Stimulated activated naive CD8-positive, alpha-beta T cell treated with anti-CD3 and anti-CD28 coated beads, Interleukin-15, Interleukin-2, amounts not matched to agents 100 U/mL and 50 U/mL, for 24 hours (primary cell): Measurements from ENCODE around the gene CCND1.
A peak's percentile ranks its signal among the peaks of the same experiment; 100 is the strongest.

Source experiments
- ATAC-seq: fragments of 150-1000 bp; cut with Tn5 transposase; one replicate; pipeline ENCODE4 v1.10.0; 2021
- DNase-seq: peaks from one replicate; pipeline ENCODE4 v3.0.0; 2021

CCND1 gene

DNA sequence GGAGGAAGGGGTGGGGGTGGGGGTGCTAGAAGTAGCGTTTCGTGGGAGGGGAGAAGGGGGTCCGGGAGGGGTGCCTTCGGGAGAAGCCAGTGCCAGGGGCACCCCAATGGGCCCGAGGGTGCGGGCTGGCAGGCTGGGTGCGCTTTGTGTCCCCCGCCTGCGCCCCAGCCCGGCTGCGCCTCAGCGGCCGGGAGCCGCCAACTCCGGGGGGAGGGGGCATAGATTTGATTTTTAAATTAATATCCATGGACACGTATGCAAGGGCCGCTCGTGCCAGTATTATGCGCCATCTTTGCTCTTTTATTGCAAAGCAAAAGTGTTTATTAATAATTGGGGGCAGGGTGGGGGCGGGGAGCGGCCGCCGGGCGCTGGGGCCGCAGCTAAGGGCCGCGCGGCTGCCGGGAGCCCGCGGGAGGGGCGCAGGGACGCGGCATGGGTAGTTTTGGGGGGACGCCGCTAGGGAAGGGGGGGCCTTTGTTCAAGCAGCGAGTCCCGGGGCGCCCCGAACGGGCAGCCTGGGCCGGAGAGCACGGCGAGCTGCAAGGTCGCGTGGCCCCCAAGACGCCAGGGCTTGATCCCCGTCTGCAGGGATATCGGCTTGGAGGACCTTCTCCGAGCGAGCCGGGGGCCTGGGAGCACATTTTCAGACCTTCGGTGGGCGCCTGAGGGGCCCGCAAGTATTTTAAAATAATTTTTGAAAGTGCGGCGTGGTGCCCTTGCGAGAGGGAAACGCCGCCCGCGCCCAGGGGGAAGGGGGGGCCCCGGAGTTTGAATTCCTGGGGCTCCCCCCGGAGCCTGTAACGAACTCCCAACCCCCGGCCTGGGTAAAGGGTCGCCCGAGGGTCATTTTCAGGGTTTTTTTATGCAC, 959 bp downstream of the CCND1 start:
- DNase-seq (peak; percentile 28), ATAC-seq (no peak)

DNA sequence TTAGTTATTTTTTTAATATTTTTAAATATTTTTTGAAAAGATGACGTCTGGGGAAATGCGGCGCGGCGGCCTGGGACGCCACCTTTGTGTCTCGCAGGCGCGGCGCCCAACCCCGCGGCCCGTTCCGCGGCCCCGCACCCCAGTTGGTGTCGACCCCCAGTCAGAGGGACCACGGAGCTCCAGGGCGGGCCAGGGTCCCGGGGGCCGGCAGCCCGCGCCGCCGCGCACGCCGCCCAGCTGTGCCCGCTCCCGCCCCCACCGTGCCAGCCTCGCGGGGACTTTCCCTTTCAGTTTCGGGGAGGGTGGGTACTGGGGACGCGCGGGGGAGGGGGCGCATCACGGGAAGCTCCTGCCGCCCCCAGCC, 1.6 kb downstream of the CCND1 start:
- ATAC-seq: peak; percentile 14
- peak; percentile 48 for DNase-seq

DNA sequence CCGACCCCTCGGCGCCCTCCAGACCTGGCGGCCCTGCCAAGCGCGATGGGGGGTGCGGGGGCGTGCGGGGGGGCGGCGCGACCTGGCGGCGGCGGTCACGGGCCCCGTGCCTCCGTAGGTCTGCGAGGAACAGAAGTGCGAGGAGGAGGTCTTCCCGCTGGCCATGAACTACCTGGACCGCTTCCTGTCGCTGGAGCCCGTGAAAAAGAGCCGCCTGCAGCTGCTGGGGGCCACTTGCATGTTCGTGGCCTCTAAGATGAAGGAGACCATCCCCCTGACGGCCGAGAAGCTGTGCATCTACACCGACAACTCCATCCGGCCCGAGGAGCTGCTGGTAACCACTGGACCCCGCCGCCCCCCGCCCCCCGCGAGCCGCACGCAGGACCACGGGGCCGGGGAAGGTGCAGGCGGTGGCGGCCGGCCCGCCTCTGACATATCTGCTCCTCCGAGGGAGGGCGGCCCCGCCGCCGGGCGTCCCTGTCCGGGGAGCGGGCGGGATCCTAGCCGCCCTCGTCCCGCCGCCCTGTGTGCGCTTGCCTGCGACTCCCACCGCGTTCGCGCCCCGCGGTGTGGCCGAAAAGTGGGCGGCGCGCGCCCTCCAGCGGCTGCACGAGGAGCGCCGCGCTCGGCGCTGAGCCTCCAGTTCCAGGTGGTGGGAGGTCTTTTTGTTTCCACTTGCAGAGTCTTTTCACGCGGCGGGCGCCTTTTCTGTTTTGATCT, 2.1 kb downstream of the CCND1 start:
- DNase-seq (peak; percentile 84), ATAC-seq (peak; percentile 86)

DNA sequence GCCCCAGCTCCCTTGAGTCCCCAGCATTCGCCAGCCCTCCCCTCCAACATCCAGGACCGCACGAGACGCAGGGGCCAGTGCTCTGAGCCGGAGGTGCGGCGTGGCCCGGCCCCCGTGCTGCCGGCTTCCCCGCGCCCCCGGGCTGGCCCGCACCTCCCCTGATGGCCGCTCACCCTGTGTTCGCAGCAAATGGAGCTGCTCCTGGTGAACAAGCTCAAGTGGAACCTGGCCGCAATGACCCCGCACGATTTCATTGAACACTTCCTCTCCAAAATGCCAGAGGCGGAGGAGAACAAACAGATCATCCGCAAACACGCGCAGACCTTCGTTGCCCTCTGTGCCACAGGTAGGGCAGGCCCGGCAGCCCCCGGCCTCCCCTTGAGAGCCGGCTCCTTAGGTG, 2.7 kb downstream of the CCND1 start:
- DNase-seq (no peak), ATAC-seq (no peak)

DNA sequence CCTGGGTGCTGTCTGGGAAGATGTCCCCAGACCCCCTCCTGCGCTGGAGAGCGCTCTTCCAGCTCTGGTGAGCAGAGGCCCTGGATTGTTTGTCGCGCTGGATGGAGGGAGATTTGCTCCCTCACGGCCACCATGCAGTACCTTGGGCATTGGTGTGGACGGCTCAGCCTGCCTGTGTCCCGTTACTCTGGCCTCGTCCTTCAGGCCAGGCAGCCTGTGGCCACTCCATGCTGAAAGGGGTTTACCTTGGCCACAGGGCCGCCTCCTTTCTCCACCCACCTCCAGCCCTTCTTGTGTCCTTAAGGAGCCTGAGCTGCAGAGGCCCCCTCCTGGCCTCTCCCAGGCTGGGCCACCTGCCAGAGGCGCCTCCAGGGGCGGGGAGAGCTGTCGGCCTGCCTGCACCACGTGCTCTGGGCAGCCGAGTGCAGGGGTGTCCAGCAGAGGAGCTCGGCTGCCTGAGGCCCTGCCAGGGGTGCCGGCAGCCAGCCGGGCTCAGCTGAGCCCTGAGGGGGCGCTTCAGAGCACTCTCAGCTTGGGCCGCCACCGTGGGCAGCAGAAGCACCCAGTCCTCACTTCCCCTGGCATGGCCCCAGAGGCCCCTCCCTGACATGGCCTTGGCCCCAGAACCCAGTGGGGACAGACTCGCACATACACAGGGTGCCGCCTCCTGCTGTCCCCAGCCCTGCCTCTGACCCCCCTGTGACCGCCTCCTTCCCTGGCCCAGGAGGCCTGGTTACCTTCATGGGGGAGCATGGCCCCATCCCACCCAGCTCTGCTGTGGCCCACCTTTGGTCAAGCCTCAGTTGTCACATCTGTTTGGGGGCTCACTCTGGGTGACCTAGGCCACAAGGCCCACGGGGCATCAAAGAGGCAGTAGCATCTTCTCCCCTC, 3.4 kb downstream of the CCND1 start:
- DNase-seq (no peak), ATAC-seq (no peak)

DNA sequence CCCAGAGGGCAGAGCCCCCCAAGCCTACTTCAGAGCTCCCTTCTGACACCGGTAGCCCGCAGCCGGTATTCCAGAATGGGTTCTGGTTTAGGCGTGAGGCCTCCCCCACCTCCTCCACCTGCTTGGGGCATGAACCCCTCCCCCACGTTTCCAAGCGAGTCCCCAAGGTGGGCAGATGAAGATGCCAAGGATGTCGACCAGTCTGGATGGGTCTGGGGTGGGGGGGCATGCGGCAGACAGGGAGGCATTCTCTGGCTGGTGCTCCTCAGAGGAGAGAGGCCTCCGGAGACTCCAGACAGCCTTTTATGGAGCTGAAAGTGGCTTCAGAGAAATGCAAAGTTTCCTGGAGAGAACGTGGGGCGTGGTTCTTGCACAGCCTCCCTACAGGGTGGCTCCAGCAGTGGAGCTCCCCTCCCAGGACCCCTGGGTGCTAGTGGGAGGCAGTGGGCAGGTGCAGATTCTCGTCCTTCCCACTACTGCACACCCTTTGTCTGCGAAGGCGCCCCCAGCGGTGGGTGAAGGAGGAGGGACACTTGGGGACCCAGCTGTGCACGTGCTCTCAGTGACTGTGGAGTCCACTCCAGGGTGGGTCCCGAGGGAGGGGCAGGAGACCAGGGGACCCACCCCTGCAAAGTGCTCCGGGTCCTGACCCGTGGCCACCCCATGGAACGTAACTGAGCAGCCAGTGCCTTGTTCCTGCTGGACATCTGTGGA, 4.2 kb downstream of the CCND1 start:
- DNase-seq (no peak), ATAC-seq (no peak)

DNA sequence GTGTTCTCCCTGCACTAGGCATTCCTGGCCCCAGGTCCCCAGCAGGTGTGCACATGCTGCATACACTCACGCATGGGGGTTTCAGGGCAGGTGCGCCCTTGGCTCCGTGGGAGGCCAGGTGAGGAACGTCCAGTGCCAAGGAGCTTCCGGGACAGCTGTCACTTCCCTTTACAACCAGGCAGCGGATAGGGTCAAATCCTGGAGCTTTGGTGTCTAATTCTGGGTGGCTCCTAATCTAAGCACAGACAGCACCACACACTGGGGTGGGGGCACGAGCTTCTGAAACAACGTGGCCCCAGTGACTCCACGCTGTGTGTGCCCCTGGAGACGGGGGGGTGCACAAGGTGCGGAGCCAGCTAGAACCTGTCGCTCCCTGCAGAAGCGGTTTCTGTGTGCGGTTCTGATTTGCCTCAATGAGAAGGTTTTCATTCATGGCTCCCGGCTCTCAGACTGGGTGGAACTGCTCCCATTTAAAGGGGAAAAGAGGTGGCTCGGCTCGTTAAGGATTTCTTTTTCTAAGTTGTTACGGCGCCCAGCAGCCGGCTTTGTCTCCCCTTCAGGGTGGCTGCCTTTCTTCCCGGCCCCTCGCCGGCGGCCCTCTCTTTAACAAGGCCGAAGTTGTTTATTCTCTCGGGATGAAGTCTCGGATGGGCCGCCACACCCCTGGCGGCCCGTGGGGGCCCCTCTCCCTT, 5.0 kb downstream of the CCND1 start:
- ATAC-seq: no peak
- DNase-seq: no peak

DNA sequence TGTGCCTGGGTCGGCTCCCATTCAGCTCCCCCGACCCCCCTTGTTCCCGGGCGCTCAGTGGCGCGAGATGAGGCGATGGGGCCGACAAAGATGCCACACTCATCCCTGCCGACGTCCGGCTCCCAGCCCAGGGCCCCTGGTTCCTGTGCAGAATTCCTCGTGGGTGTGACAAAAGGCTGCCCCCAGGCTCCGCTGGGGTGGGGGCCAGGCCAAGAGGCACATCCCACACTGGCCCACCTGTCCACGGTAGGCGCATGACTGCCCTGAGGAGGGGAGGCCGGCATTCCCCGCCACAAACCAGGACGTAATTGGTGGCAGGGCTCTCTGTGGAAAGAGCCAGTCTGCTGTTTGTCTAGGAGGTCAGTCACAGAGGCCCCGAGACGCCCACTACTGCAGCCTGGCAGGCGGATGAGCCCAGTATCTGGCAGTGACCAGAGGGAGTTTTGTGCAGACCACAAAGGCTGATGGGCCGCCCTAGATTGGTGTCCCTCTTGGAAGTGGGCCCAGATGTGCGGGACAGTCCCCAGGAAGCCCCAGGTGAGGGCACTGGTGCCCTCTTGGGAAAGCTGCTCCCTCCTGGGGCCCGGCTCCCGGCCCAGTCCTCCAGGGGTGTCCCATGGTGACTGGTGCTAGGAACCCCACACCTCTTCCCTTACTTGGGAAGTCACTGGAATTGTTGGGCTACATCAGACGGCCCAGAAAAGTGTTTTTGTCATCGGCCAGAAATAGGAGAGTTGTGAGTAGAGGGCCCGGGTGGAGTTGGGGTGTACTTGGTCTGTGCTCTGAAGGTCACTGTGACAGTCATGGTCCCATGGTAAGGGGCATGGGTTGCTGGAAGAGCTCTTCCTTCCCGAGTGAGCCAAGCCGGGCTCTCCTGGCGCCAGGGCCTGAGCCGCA, 5.8 kb downstream of the CCND1 start:
- ATAC-seq: no peak
- no peak for DNase-seq

DNA sequence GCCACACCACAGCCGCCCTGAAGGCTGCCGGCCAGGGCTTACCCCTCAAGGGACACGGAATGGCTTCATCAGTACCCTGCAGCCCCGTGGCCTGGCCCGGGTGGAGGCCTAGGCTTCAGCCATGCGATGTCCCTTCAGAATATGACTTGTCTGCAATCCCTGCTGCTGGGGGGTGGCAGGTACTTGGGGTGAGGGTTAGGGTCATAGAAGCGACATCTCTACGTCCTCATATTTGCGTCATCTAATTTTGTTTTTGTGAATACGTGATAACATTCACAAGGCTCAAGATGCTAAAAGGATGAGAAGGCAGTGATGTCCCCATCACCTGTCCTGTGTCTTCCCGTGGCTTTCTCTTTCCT, 6.4 kb downstream of the CCND1 start:
- ATAC-seq (no peak), DNase-seq (no peak)

DNA sequence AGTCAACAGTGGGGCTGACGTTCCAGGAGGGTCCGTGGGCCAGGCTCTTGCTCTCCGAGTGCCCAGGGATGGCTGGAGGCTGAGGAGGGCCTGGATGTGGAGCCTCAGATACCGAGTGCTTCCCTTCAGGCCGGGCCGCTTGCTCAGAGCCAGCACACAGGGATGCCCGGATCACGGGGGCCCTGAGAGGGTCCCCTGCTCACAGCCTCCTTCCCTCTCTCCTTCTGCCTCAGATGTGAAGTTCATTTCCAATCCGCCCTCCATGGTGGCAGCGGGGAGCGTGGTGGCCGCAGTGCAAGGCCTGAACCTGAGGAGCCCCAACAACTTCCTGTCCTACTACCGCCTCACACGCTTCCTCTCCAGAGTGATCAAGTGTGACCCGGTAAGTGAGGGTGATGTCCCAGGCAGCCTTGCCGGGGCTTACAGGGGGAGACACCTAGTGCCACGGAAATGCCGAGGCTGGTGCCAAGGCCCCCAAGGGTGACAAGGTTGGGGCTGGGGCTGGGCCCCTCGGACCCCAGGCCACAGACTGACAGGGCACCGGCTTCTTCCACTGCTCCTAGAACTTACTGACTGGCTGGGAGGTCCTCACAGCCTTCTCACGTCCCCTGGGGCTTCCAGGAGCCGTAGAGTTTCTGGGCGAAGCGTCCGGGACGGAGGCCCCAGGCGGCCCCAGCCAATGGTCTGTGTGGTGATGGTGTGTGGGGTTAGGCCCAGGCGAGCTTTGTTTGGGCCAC, 7.0 kb downstream of the CCND1 start:
- ATAC-seq (no peak), DNase-seq (no peak)

DNA sequence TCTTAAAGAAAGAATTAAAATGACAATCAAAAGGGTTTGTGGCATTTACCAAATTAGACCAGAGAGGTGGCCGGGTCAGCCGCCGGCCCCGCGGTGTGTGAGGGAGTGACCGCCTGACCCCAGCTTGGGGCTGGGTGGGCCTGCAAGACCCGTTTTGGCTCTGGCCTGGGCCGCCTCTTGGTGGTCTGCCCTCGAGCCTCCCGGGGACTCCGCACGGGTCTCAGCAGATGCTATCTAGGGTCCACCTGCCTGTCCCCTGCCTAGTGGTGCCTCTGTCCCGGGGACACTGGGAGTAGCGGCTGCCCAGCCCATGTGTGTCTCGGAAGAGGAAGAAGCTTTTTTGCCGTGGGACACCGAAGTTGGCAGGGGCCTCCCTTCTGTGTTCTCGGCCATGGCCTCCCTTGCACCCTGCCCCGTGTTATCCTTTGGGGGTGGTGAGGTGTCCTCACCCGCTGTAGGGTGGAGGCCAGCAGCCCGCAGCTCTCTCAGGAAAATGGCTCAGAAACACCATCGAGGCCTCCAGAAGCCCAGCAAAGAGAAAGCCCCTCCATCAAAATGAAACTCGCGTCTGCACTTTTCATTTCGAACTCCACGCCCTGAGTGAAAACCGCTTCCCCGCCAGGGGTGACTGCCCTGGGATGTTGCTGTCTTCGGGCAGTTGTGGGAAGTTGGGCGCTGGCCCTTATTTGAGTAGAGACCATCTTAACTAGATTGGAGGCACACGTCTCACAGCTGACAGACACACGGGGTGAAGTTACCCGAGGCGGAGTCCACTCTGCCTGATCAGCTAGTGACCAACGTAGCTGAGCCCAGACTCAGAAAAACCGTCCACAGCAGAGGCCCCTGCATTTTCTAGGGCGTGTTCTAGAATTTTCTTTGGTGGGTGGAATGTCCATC, 8.0 kb downstream of the CCND1 start:
- ATAC-seq: no peak

DNA sequence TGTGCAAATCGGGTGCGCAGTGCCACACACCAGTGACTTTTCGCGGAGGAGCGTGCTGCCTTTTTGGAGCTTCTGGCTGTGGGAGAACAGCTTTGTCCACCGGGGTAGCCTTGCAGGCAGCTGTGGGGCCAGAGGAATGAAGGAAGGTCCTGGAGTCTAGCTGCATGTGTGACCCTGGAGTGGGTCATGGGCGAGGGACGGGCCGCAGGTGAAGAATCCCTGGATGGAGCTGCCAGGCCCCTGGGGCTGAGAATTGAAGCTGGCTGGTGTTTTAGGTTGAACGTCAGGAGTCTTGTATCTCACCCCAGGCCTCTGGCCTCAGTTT, 8.6 kb downstream of the CCND1 start:
- ATAC-seq: no peak
- DNase-seq: no peak

More for the DNA sequence above, 8.0 kb downstream of the CCND1 start:
- DNase-seq: no peak

DNA sequence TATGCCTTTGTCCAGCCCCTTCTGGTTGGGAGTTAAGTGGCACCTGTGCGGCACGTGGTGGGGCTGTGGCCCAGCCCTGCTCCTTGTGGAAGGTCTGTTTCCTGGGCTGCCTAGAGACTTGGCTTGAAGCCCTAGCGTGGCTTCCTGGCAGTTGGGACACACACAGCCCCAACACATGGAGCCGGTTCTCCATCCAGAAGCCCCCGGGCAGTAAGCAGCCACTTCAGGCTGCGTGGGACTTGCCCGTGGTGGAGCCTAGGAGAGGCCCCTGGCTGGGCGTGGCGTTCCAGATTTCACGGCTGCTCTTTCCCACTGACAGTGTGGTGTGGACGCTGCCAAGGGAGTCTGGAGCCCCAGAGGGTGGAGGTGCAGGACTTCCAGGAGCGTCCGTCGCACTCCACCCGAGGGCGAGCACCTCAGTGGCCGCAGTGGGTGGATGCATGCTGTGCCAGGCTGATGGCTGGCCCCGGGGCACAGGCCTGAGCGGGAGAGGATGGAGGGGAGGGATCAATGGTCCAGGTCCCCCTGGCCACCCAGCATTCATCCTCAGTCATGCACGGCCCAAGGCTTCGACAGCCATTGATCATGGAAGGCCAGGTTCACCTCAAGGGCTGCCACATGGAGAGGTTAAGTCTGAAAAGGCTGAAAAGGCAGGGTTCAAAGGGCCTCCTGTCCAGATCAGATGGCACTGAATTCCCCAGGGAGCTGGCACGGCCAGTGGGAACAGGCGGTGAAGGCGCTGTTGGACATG, 9.3 kb downstream of the CCND1 start:
- DNase-seq (no peak), ATAC-seq (no peak)

DNA sequence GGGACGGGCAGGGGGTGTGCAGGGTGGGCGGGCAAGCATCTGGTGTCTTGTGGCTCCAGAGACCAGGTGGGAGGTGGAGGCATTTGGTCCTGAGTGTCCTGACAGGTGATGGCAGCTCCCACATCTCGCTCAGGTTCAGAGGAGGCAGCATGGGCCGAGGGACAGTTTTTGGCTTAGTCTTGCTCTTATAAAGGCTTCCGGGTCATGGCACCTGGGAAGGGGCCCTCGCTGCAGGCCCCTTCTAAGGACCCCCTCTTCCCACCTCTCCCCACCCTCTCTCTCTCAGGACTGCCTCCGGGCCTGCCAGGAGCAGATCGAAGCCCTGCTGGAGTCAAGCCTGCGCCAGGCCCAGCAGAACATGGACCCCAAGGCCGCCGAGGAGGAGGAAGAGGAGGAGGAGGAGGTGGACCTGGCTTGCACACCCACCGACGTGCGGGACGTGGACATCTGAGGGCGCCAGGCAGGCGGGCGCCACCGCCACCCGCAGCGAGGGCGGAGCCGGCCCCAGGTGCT, 9.9 kb downstream of the CCND1 start:
- no peak for DNase-seq
- ATAC-seq: no peak

DNA sequence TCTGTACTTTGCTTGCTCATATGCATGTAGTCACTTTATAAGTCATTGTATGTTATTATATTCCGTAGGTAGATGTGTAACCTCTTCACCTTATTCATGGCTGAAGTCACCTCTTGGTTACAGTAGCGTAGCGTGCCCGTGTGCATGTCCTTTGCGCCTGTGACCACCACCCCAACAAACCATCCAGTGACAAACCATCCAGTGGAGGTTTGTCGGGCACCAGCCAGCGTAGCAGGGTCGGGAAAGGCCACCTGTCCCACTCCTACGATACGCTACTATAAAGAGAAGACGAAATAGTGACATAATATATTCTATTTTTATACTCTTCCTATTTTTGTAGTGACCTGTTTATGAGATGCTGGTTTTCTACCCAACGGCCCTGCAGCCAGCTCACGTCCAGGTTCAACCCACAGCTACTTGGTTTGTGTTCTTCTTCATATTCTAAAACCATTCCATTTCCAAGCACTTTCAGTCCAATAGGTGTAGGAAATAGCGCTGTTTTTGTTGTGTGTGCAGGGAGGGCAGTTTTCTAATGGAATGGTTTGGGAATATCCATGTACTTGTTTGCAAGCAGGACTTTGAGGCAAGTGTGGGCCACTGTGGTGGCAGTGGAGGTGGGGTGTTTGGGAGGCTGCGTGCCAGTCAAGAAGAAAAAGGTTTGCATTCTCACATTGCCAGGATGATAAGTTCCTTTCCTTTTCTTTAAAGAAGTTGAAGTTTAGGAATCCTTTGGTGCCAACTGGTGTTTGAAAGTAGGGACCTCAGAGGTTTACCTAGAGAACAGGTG, 11.1 kb downstream of the CCND1 start:
- no peak for ATAC-seq
- no peak for DNase-seq

DNA sequence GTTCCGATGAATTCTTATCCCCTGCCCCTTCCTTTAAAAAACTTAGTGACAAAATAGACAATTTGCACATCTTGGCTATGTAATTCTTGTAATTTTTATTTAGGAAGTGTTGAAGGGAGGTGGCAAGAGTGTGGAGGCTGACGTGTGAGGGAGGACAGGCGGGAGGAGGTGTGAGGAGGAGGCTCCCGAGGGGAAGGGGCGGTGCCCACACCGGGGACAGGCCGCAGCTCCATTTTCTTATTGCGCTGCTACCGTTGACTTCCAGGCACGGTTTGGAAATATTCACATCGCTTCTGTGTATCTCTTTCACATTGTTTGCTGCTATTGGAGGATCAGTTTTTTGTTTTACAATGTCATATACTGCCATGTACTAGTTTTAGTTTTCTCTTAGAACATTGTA, 12.0 kb downstream of the CCND1 start:
- ATAC-seq (no peak), DNase-seq (no peak)

DNA sequence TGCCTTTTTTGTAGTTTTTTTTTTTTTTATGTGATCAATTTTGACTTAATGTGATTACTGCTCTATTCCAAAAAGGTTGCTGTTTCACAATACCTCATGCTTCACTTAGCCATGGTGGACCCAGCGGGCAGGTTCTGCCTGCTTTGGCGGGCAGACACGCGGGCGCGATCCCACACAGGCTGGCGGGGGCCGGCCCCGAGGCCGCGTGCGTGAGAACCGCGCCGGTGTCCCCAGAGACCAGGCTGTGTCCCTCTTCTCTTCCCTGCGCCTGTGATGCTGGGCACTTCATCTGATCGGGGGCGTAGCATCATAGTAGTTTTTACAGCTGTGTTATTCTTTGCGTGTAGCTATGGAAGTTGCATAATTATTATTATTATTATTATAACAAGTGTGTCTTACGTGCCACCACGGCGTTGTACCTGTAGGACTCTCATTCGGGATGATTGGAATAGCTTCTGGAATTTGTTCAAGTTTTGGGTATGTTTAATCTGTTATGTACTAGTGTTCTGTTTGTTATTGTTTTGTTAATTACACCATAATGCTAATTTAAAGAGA, 12.5 kb downstream of the CCND1 start:
- DNase-seq: no peak
- ATAC-seq: no peak
